Lung (tissue), 12 donors: ENCODE results near the gene HSD17B1. TPM values are rescaled to one million over a fixed set of nuclear protein-coding genes. Genes with fewer than 3 reads are reported as not detected.
A peak's percentile ranks its signal among the peaks of the same experiment; 100 is the strongest.

Experiments
- ATAC-seq: fragments of 200-7000 bp; cut with Tn5 transposase; one replicate; pipeline ENCODE4 v1.9.1; 2020; ENCODE audit warnings: moderate number of reproducible peaks; ENCODE audit not compliant: insufficient read depth, low FRiP score
- DNase-seq, 3 donors: peaks; one replicate each; pipeline ENCODE4 v3.0.0-alpha.2; 2013 to 2017
- H3K27ac ChIP-seq, 2 donors: one replicate each; pipeline ENCODE4 v1.5.1; 2013; ENCODE audit warnings: mild to moderate bottlenecking in 2 of 2, moderate library complexity in 2 of 2, control low read depth in 1 of 2, inconsistent platforms in 1 of 2, low read depth in 1 of 2, low read length in 1 of 2
- H3K27me3 ChIP-seq, 3 donors: one replicate each; pipeline ENCODE4 v1.5.1; 2013; ENCODE audit warnings: low read length in 2 of 3; ENCODE audit not compliant: control insufficient read depth in 3 of 3, insufficient read depth in 3 of 3
- H3K36me3 ChIP-seq, 4 donors: one replicate each; pipeline ENCODE4 v1.5.1; 2013; ENCODE audit warnings: low read length in 4 of 4, mild to moderate bottlenecking in 1 of 4, moderate library complexity in 1 of 4; ENCODE audit not compliant: control insufficient read depth in 4 of 4, insufficient read depth in 4 of 4
- H3K4me1 ChIP-seq, 5 donors: one replicate each; pipeline ENCODE4 v1.5.1; 2013; ENCODE audit warnings: low read length in 5 of 5, mild to moderate bottlenecking in 2 of 5, moderate library complexity in 1 of 5; ENCODE audit not compliant: control insufficient read depth in 5 of 5, insufficient read depth in 5 of 5
- H3K4me3 ChIP-seq: one replicate; pipeline ENCODE4 v1.5.1; 2013; ENCODE audit warnings: mild to moderate bottlenecking, control low read depth, moderate library complexity
- H3K9ac ChIP-seq, 2 donors: one replicate each; pipeline ENCODE4 v1.5.1; 2013; ENCODE audit warnings: low read length in 2 of 2, control low read depth in 1 of 2; ENCODE audit not compliant: insufficient read depth in 1 of 2
- H3K9me3 ChIP-seq, 4 donors: one replicate each; pipeline ENCODE4 v1.5.1; 2013; ENCODE audit warnings: low read length in 3 of 4, mild to moderate bottlenecking in 1 of 4, moderate library complexity in 1 of 4; ENCODE audit not compliant: control insufficient read depth in 4 of 4, insufficient read depth in 3 of 4
- CTCF ChIP-seq: IDR thresholded peaks from 2 replicates; pipeline ENCODE4 v1.5.1; 2012; ENCODE audit warnings: mild to moderate bottlenecking; ENCODE audit errors: control extremely low read depth, extremely low read depth
- WGBS, 2 donors: extraction: QIAGEN DNeasy Blood & Tissue Kit; methylation state at CpG; one replicate each; pipeline ENCODE4 v1.1.7; 2013; 5-methylcytosine and 5-hydroxymethylcytosine counted together
- polyA plus RNA-seq, 2 donors: library from polyadenylated mRNA; stranded (reverse); fragments of 200-250 nt; gene quantifications; one replicate each; pipeline ENCODE4 v1.2.1, GENCODE V29; 2013
- total RNA-seq, 2 donors: library from RNA; depleted of rRNA in 1 of 2; stranded (reverse); fragments of >200 nt in 1 of 2; gene quantifications; one replicate each; pipeline ENCODE4 v1.2.1, GENCODE V29; 2014 to 2021
- donor health status: control.
- donor health status: control.
- donor health status: Bipolar disorder and iron deficiency.
- donor health status: healthy.
- donor health status: DM: yes; HTN: yes; CAD: no.

The HSD17B1 gene
- total and polyA plus RNA-seq, 4 donors: 0.98 to 2.4 (median 1.6) TPM

DNA sequence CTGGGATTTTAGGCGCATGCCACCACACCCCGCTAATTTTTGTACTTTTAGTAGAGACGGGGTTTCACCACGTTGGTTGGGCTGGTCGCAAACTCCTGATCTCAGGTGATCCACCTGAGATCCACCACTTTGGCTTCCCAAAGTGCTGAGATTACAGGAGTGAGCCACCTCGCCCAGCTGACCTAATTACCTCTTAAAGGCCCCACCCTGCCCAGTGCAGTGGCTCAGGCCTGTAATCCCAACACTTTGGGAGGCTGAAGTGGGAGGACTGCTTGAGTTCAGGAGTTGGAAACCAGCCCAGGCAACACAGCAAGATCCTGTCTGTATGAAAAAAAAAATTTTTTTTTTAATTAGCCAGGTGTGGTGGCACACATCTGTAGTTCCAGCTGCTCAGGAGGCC, 6.4 kb downstream of the HSD17B1 start:
- DNase-seq (no peak), ATAC-seq (no peak)
- peaks cover 3 to 30% (median 14%) of the 10 kb centered on the region in 5 donors for H3K4me1 ChIP-seq
- H3K4me3 ChIP-seq: no peak overlapping the region
- H3K9ac ChIP-seq: no peak overlapping the region
- no peaks in the 10 kb centered on the region for H3K9me3 ChIP-seq
- TF ChIP-seq CTCF: no peak
- H3K36me3 ChIP-seq: peaks cover 0 to 7% (median 2%) of the 10 kb centered on the region in 4 donors
- H3K27me3 ChIP-seq: no peaks in the 10 kb centered on the region
- H3K27ac ChIP-seq: peak overlapping the region in 1 of 2 donors; percentile 26
- WGBS, 2 donors: 76 to 89% methylated on average over 6 of the region's 6 CpGs

DNA sequence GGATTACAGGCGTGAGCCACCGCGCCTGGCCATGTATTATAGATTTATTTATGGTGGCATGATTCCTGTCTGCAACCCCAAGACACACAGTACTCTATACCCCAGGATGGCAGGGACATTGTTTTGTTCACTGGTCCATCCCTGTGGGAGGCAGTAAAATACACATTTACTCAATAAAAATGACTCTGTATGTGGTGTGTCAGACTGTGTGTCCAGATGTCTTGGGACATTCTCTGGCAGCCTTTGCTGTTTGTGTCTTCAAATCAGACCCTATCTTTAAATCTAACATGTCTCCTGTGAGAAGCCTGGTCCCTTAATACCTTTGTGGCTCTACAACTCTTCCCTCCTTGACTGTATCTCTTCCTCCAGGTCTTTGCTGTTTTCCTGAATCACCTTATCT, 7.5 kb downstream of the HSD17B1 start:
- TF ChIP-seq CTCF: no peak
- Histone ChIP-seq H3K36me3 (peaks cover 0 to 18% (median 12%) of the 10 kb centered on the region in 4 donors), H3K27ac (no peak overlapping the region), H3K27me3 (no peaks in the 10 kb centered on the region), H3K9me3 (no peaks in the 10 kb centered on the region), H3K4me1 (peaks cover 3 to 26% (median 16%) of the 10 kb centered on the region in 5 donors), H3K4me3 (no peak overlapping the region), H3K9ac (peak overlapping the region in 1 of 2 donors; percentile 23)
- ATAC-seq: no peak
- no peak for DNase-seq
- WGBS, 2 donors: 93% methylated on average over 3 of the region's 3 CpGs

DNA sequence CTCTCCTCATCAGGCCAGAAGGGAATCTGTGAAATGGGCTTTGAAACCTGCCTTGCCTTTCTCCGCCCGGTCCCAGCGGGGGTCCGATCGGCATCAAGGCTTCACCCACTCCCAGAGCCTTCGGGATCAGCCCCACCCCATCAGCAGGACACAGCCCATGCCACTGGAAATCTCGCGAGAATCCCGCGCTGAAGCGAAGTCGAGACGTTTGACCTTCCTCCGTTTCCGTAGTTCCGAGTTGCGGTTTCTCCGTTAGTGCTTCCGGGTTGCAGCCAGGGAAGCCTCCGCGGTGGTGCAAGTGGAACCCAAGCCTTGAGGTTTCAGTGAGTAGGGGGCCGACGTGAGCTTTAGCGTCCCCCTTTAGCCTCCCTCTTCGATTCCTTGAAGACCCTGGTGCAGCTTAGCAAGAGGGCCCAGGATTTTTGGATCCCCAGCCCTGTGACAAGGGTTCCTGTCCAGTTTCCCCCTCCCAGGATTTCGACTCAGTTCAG, 9.2 kb downstream of the HSD17B1 start, which contains the start of gene COASY:
Gene COASY (plus strand): TSS at position 252 of the 491 bp plus-strand sequence. CDS start 475 bp downstream, outside the sequence.
- H3K4me1 ChIP-seq: peaks cover 3 to 29% (median 18%) of the 10 kb centered on the region in 5 donors
- peaks cover 0 to 22% (median 18%) of the 10 kb centered on the region in 4 donors for H3K36me3 ChIP-seq
- peak within 1 kb of the TSS; percentile 79 to 94 for H3K27ac ChIP-seq
- peak; percentile 97 to 99 (median 98) for DNase-seq
- H3K27me3 ChIP-seq: no peaks in the 10 kb centered on the region
- H3K9me3 ChIP-seq: no peaks in the 10 kb centered on the region
- TF ChIP-seq CTCF: no peak
- H3K9ac ChIP-seq: peak within 1 kb of the TSS; percentile 78 to 95
- peak; percentile 83 for ATAC-seq
- 0% methylated on average over 26 of the region's 26 CpGs for WGBS, 2 donors
- H3K4me3 ChIP-seq: peak within 1 kb of the TSS; percentile 97
